ENCODE measurements around the gene TNP2. TPM values are rescaled to one million over a fixed set of nuclear protein-coding genes. Genes with fewer than 3 reads are reported as not detected.

Gene TNP2
- total and polyA plus RNA-seq, 2 donors from 2014 or later = not detected

GRCh38 chr16:11283820-11284248 is 14.7 kb upstream of the TNP2 start:
- FAIRE-seq = no peak
- Histone ChIP-seq H3K9ac (ENCODE audit: low read length in 3 of 3) (no peak overlapping the region), H3K27ac (ENCODE audit: low read depth in 2 of 2, low read length in 2 of 2) (no peak overlapping the region), H3K4me3 (ENCODE audit: low read length in 3 of 3) (no peak overlapping the region), H3K27me3 (ENCODE audit: control insufficient read depth, insufficient read depth, low read length) (no peaks in the 10 kb centered on the region), H3K36me3 (ENCODE audit: control insufficient read depth in 2 of 3, insufficient read depth in 3 of 3, low read length in 3 of 3) (no peaks in the 10 kb centered on the region), H3K9me3 (ENCODE audit: control insufficient read depth in 2 of 3, insufficient read depth in 1 of 3, low read length in 3 of 3) (no peaks in the 10 kb centered on the region), H3K4me1 (ENCODE audit: control insufficient read depth in 2 of 3, insufficient read depth in 2 of 3, low read depth in 1 of 3, low read length in 3 of 3) (no peaks in the 10 kb centered on the region)
- intact Hi-C loops (cut with DNase I) = no loop called here
- peak in 1 of 5 donors; percentile 19 for DNase-seq
- no peak for TF ChIP-seq CTCF (IDR thresholded peaks at IDR 0.05; ENCODE audit: borderline replicate concordance, extremely low read depth, insufficient read depth)

GRCh38 chr16:11280616-11281522 is 11.7 kb upstream of the TNP2 start, which contains the start of gene PRM1:
Gene PRM1, minus strand, starts transcription at chr16:11281330. Its CDS starts 92 bp downstream, at chr16:11281238.
- no peak for TF ChIP-seq CTCF (IDR thresholded peaks at IDR 0.05; ENCODE audit: borderline replicate concordance, extremely low read depth, insufficient read depth)
- H3K9me3 ChIP-seq (ENCODE audit: control insufficient read depth in 2 of 3, insufficient read depth in 1 of 3, low read length in 3 of 3) = no peaks in the 10 kb centered on the region
- no peak within 1 kb of the TSS for H3K27ac ChIP-seq (ENCODE audit: low read depth in 2 of 2, low read length in 2 of 2)
- intact Hi-C loops (cut with DNase I) = no loop called here
- FAIRE-seq (no peak), DNase-seq (peak in 2 of 5 donors; percentile 33 to 75)
- no peak within 1 kb of the TSS for H3K9ac ChIP-seq (ENCODE audit: low read length in 3 of 3)
- H3K4me3 ChIP-seq (ENCODE audit: low read length in 3 of 3) = no peak within 1 kb of the TSS
- H3K27me3 ChIP-seq (ENCODE audit: control insufficient read depth, insufficient read depth, low read length) = no peaks in the 10 kb centered on the region
- no peaks in the 10 kb centered on the region for H3K4me1 ChIP-seq (ENCODE audit: control insufficient read depth in 2 of 3, insufficient read depth in 2 of 3, low read depth in 1 of 3, low read length in 3 of 3)
- H3K36me3 ChIP-seq (ENCODE audit: control insufficient read depth in 2 of 3, insufficient read depth in 3 of 3, low read length in 3 of 3) = no peaks in the 10 kb centered on the region

- H3K4me1 ChIP-seq (ENCODE audit: control insufficient read depth in 2 of 3, insufficient read depth in 2 of 3, low read depth in 1 of 3, low read length in 3 of 3) = no peaks in the 10 kb centered on the region
- no peaks in the 10 kb centered on the region for H3K9me3 ChIP-seq (ENCODE audit: control insufficient read depth in 2 of 3, insufficient read depth in 1 of 3, low read length in 3 of 3)
- no peak for DNase-seq
- intact Hi-C loops (cut with DNase I) = no loop called here
- no peak for TF ChIP-seq CTCF (IDR thresholded peaks at IDR 0.05; ENCODE audit: borderline replicate concordance, extremely low read depth, insufficient read depth)
- H3K9ac ChIP-seq (ENCODE audit: low read length in 3 of 3) = no peak overlapping the region
- H3K27ac ChIP-seq (ENCODE audit: low read depth in 2 of 2, low read length in 2 of 2) = no peak overlapping the region
- H3K4me3 ChIP-seq (ENCODE audit: low read length in 3 of 3) = no peak overlapping the region
- FAIRE-seq = no peak
- H3K27me3 ChIP-seq (ENCODE audit: control insufficient read depth, insufficient read depth, low read length) = no peaks in the 10 kb centered on the region
- H3K36me3 ChIP-seq (ENCODE audit: control insufficient read depth in 2 of 3, insufficient read depth in 3 of 3, low read length in 3 of 3) = no peaks in the 10 kb centered on the region
These were observed 9.8 kb upstream of the TNP2 start for GRCh38 chr16:11278681-11279628.

Measured in kidney (tissue), 14 donors.